IPS DF 19.7 (cell line): ENCODE measurements around the gene SAPCD1.
"Not testable (repeated sequence)": the region's sequence is repeated elsewhere in the genome, so short reads cannot be mapped to it uniquely, and the experiment has no call there.

ENCODE experiments used
- DNase-seq: peaks from one replicate; pipeline ENCODE4 v3.0.0-alpha.2; 2013; ENCODE audit warnings: low read depth, low spot score

The SAPCD1 gene

GRCh38 chr6:31777667-31778050, 15.2 kb downstream of the SAPCD1 start:
- no peak for DNase-seq

DNA sequence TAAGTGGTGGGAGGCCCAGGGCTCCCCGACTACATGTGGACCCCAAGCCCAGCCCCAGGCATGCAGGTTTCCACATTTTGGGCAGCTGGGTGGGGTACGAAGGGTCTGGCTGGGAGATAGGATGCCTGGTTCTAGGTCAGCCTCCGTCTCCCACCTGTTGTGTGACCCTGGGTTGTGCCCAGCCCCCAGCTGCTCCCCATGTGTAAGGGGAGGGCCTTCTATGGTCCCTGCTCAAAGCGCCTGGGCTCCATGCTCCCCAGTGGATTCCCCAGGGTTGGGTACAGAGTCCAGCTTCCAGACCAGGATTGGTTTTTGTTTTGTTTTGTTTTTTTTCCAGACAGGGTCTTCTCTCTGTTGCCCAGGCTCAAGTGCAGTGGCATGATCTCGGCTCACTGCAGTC, 15.7 kb downstream of the SAPCD1 start:
- no peak for DNase-seq

DNA sequence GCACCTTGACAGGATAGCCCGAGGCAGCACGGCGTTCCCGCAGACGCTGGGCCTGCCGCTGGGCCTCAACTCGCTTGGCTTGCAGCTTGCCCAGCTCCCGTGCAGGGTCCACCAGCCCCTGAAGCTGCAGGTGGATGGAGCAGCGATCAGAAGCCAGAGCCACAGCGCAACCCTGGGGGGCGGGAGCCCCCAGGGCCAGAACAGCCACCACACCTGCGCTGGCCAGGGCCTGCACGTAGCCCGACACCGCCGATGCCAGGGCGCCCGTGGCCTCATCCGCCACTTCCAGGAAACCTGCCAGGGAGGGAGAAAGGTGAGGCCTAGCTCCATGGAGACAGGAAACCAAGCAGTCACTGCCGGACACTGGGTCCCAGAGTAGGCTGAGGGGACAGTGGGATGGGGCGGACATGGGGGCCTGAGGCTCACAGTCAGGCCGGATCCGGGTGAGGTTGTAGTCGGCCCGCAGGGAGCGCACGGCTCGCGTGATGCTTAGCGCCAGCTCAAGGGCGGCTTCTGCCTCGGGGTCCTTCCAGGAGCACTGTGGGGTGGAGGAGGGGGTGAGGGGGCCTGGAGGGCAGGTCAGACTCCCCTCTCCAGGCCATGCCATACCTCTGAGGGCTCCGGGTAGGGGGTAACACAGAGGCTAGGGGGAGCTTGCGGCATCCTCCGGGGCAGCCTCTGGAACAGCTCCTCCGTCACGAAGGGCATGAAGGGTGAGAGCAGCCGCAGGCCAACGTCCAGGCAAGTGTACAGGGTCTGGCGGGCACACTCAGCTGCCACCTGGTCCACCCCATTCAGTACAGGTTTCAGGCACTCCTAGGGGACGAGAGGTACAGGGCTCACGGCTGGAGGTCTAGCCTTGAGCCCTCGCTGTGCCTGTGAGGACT, 16.8 kb downstream of the SAPCD1 start:
- DNase-seq: no peak

DNA sequence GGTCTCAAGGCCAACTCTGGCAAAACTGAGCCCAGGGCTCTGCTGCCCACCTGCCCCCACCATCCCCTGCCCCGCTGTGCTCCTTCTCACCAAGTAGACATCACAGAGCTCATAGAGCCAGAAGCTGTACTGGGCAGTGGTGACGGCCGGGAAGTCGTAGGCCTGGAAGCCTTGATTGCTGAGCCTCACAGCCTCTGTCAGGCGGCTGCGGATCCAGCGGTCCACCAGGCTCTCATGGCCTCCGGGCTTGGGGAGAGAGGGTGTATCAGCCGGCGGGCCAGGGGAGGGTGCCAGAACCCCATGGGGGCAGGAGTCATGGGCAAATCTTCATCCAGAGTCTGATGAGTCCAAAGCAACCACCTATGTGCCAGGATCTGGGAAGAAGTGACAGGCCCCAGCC, 17.5 kb downstream of the SAPCD1 start:
- DNase-seq: no peak

DNA sequence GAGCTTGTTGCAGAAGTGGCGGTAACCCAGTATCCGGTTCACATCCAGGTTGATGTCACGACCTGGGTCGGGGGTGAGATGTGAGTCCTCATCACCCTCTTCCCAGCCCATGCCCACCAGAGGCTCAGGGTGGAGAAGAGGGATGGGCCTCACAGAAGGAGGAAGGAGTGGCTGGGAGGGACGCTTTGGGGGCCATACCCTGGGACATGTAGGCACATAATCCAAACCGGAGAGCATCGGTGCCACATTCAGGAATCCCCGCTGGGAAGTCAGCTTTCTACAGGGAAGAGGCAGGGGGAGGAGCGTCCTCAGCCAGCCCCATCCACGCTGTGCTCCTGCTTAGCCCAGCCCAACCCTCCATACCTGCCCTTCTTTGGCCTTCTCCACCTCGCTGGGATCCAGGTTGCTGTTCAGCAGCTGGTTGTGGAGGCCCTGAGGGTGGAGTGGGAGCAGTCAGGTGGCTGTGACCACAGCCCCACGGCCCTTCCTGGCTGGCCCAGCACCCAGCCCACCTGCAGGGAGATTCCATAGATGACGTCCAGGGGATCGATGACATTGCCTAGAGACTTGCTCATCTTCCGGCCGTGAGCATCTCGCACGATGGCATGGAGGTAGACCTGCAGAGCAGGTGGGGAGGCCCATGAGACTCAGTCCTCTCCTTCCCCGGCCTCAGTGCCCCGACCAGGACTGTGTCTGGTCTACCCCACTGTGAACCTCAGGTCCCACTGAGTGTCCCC, 18.2 kb downstream of the SAPCD1 start:
- DNase-seq: no peak

DNA sequence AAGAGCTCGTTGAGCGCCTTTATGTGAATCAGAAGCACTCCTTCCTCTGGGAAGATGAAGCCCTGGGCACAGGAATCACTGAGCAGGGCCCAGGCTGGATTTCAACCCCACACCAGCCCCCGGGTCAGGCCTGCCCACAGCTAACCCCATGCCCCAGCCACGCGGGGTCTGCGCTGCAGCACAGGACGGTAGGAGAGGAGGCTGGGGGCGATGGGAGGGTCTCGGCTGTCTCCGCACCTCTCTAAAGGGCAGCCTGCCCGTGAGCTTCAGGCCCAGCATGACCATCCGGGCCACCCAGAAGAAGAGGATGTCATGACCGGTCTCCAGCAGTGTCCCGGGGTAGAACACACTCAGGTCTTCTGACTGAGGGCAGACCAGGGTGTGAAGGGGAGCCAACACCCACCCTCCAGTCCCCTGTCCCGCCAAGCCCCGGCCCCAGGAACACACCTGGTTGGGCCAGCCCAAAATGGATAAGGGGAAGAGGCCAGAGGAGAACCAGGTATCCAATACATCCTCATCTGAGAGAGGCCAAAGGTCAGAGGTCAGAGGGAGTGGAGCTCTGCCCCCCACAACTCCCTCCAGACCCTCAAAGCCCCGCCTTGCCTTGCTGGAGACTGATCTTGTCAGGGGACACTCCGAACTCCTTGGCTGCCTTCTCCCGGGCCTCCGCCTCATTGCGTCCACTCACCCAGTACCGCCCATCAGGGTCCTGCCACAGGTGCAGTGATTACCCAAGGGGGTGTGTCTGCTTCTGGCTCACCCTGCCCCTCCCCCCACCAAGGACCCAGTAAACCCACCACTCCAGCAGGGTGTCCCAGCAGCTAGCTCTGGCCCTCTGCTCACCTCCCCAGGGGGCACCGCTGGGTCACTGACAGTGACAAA, 19.0 kb downstream of the SAPCD1 start:
- DNase-seq: no peak

DNA sequence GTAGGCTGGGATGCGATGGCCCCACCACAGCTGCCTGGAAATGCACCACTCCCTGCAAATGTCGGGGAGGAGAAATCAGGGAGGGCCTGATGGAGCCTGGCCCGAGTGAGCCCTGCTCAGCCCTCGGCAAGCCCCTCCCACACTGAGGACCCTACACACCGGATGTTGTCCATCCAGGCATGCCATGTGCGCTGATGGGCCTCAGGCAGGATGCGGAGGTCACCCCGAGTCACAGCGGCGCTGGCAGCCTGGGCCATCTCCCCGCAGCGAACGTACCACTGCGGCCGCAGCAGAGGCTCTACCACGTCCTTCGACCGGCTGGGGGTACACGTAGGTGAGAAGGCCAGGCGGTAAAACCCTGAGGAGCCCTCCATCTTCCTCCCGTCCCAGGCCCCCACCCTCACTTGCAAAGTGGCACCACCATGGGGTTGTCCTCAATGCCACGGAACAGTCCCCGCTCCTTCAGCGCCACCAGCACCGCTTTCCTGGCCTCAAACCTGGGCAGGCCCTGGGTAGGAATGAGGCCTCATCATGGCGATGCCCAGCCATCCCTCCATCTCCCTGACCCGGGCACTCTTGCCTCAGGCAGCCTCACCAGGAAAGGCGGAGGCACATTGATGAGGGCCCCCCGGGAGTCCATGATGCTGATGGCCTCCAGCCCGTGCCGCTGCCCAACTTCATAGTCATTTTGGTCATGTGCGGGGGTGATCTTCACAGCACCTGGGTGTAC, 19.8 kb downstream of the SAPCD1 start:
- no peak for DNase-seq

DNA sequence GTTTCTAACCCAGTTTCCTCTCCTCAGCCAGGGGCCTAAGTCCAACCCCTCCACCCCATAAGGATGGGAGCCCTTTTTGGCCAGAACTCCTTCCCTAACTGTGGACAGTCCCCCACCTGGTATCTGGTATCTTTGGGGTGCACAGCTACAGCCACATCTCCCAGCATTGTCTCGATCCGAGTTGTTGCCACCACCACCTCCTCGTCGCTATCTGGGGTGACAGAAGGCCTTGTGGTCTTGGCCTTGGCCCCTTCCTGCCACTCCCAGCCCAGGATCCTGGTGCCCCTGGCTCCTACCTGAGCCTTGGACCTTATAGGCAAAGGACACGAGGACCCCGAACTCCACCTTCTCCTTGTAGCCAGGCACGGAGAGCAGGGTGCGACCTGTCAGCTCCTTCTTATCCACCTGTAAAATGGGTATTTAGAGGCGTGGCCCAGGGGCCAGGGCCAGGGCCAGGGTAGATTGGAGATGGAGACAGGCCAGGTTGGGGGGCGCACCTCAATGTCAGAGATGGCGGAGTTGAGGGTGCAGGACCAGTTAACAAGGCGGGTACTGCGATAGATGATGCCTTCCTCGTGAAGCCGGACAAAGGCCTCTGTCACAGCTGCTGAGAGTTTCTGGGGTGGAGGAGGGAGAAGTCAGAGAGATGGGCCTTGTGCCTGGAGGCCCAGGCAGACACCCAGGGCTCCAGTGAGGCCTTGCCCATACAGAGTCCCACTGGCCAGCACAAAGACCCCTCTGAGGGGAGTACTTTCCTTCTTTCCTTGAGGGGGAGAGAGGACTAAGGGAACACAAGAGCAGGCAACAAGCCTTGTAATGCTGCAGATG, 21.9 kb downstream of the SAPCD1 start:
- no peak for DNase-seq

DNA sequence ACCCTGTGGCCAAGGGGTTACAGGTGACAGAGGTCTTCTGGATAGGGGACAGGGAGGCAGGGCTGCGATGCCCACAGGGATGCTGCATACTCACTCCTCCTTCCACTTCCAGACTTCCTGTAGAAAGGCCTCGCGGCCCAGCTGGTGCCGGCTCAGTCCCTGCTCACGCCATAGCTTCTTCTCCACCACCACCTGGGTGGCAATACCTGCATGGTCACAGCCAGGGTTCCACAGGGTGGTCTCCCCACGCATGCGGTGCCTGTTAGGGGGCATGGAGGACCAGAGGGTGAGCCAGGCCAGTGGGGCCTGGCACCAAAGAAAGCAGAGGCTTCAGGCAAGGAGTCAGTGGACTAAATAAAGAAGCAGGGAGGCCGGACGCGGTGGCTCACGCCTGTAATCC, 23.0 kb downstream of the SAPCD1 start:
- no peak for DNase-seq

- DNase-seq: no peak
These were observed 29.1 kb downstream of the SAPCD1 start for GRCh38 chr6:31791324-31792089.

- DNase-seq: no peak
These were observed 29.6 kb downstream of the SAPCD1 start for GRCh38 chr6:31792090-31792374.

DNA sequence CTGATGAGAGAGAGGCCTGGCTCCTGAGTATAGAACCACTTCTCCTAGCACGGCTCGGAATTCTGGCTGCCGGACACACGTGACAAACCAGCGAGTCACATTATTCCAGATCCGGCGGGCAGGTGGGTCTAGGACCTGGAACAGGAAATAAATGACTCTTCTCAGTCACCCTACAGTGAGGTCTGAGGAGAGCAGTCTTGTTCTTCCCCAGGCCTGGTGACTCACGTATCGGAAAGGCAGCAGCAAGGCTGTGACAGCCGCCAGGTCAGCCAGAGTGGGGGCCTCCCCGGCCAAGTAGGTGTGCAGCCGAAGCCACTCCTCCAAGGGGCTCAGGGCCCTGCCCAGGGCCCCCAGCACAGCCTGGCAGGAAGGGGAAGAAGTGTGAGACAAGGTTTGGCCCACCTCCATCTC, 30.3 kb downstream of the SAPCD1 start:
- DNase-seq: no peak

DNA sequence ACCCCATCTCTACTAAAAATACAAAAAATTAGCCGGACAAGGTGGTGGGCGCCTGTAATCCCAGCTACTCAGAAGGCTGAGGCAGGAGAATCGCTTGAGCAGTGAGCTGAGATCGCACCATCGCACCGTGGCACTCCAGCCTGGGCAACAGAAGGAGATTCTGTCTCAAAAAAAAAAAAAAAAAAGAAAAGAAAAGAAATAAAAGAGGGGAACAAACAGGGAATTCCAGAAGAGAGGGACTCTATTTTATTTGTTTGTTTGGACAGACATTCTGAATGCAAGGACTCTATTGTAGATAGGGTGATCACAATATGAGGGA, 31.4 kb downstream of the SAPCD1 start:
- DNase-seq: not testable (repeated sequence)

GRCh38 chr6:31794294-31794865, 31.9 kb downstream of the SAPCD1 start:
- no peak for DNase-seq

DNA sequence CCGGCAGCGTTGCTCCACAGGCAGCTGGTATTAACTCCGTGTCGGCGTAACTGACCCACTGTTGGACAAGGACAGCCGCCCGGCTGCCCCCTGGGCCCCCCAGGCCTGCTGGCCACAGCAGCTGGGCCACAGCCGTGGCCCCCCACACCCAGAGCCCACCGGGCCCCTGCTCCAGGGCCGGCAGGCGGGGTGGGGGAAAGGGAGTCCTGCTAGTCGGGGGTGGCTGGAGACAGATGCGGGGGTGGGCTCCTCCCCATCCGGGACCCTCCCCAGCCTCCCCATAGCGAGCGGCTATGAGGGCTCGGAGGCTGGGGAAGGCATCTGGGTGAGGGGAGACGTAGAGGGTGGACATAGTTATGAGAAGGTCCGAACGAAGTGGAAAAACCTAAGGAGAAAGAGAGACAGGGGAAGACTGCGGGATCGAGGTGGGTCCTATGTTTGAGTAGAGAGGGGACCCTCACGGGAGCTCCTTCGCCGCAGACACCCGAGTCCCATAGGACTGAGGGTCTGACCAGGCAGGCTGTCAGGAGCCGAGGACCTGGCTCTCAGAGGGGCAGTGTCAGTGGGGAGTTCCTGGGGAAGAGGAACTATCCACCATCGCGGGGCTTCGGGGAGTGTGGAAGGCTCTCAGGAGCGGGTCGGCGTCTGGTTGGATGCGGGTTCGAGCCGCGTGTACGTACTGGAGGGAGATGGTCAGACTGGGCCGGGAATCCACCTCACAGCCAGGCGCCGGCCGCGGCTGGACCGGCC, 32.6 kb downstream of the SAPCD1 start:
- DNase-seq: no peak

DNA sequence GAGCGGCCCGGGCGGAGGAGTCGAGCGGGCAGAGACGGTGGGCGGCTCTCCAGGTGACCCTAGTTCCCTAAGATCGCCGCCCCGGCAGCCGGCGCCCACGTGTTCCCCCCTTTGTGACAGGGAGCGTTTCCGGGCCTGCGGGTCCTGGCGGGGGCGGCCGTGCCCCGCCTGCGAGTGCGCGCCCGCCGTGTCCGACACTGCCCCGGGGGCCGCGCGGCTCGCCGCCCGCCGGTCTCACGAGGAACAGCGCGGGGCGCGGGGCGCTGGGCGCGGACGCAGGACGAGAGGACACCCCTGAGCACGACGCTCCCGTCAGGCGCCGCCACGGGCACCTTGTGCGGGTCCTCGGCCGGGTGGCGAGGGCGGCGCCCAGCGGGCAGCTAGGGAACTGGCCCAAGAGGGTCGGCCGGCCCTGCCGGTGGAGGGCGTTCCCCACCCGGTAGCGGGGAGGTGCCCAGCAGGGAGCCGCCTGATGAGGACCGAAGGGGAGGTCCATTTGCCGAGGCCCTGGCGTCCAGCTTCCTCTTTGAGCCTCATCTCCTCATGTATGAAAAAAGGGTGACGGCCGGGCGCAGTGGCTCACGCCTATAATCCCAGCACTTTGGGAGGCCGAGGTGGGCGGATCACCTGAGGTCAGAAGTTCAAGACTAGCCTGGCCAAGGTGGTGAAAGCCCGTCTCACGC, 33.3 kb downstream of the SAPCD1 start, which contains the start of gene VARS1:
Gene VARS1, minus strand, starts transcription at position 137 of the 683 bp plus-strand sequence. CDS start 535 bp downstream, outside the sequence.
- no peak for DNase-seq

DNA sequence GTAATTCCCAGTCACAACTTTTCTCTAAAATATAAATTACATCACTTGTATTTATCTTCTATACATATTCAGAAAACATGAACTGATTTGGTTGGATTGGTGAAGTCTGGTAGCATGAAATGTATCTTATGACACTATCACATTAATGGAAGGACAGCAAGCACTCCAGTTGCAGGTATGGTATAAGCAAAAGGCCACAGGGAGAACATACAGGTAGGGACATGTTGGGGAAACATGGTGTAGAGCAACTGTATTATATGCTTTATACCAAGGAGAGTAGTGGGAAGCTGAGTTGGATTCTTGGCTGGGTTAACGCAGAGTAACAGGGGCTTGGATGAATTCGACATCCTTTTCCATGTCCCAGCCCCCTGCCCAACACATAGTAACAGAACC, 34.5 kb downstream of the SAPCD1 start:
- no peak for DNase-seq

- no peak for DNase-seq
These were observed 35.1 kb downstream of the SAPCD1 start for GRCh38 chr6:31797588-31797987.
